ENCODE measurements around the gene HKDC1.

DNA sequence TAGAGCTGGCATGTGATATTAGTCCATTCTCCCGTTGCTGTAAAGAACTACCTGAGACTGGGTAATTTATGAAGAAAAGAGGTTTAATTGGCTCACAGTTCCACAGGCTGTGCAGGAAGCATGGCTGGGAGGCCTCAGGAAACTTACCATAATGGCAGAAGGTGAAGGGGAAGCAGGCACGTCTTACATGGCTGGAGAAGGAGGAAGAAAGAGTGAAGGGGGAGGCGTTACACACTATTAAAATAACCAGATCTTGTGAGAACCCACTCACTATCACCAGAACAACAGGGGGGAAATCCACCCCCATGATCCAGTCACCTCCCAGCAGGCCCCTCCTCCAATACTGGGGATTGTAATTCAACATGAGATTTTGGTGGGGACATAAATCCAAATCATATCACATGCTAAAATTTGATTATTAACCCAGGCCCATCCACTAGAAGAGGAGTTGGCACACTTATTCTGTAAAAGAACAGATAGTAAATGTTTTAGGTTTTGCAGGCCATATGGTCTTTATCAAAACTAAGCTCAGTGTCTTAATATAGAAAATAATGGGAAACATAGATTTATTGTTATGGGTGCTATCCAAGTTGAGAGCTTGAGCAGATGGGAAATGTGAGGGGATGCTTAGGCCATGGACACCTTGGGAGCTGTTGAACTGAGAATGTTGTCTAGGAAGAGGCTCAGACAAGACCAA lies 39.6 kb downstream of the HKDC1 start:
- TF ChIP-seq, protein P1, sequence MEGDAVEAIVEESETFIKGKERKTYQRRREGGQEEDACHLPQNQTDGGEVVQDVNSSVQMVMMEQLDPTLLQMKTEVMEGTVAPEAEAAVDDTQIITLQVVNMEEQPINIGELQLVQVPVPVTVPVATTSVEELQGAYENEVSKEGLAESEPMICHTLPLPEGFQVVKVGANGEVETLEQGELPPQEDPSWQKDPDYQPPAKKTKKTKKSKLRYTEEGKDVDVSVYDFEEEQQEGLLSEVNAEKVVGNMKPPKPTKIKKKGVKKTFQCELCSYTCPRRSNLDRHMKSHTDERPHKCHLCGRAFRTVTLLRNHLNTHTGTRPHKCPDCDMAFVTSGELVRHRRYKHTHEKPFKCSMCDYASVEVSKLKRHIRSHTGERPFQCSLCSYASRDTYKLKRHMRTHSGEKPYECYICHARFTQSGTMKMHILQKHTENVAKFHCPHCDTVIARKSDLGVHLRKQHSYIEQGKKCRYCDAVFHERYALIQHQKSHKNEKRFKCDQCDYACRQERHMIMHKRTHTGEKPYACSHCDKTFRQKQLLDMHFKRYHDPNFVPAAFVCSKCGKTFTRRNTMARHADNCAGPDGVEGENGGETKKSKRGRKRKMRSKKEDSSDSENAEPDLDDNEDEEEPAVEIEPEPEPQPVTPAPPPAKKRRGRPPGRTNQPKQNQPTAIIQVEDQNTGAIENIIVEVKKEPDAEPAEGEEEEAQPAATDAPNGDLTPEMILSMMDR (IDR thresholded peaks at IDR 0.05): no peak
- TF ChIP-seq ZFX (IDR thresholded peaks at IDR 0.05; ENCODE audit: borderline replicate concordance): no peak
